Activated B cell treated with CpG ODN at 0.5 μM for 24 hours (primary cell): ENCODE results near the gene RFESD. TPM values are rescaled to one million over a fixed set of nuclear protein-coding genes. Genes with fewer than 3 reads are reported as not detected.
"Not testable (repeated sequence)": the region's sequence is repeated elsewhere in the genome, so short reads cannot be mapped to it uniquely, and the experiment has no call there.

ENCODE experiments used
- ATAC-seq: fragments of 200-7000 bp; cut with Tn5 transposase; one replicate; pipeline ENCODE4 v1.10.0; 2021; ENCODE audit warnings: low read depth, mild to moderate bottlenecking, moderate library complexity
- CTCF ChIA-PET: fragments of 350-600 bp; sonication (Branson Sonifier 250); formaldehyde crosslinking; loops from one replicate; lab custom pipeline; 2021; ENCODE audit warnings: antibody characterized with exemption; lab: Charles Lee
- POLR2A ChIA-PET: fragments of 350-600 bp; sonication (Branson Sonifier 250); formaldehyde crosslinking; loops from one replicate; lab custom pipeline; 2021; ENCODE audit warnings: antibody characterized with exemption; lab: Charles Lee
- DNase-seq: peaks from one replicate; pipeline ENCODE4 v3.0.0; 2022
- H3K27ac Mint-ChIP-seq: one replicate; pipeline ENCODE4 v1.8.0; 2020; ENCODE audit warnings: mixed read lengths
- H3K27me3 Mint-ChIP-seq: one replicate; pipeline ENCODE4 v1.8.0; 2021; ENCODE audit warnings: mixed read lengths
- H3K36me3 Mint-ChIP-seq: one replicate; pipeline ENCODE4 v1.8.0; 2021; ENCODE audit warnings: low read depth, mixed read lengths
- H3K4me1 Mint-ChIP-seq: one replicate; pipeline ENCODE4 v1.8.0; 2021; ENCODE audit warnings: mixed read lengths
- H3K4me3 Mint-ChIP-seq: one replicate; pipeline ENCODE4 v1.8.0; 2020; ENCODE audit warnings: mild to moderate bottlenecking, mixed read lengths
- H3K9me3 Mint-ChIP-seq: one replicate; pipeline ENCODE4 v1.8.0; 2020; ENCODE audit warnings: mixed read lengths
- intact Hi-C: fragments of 100-400 bp; cut with micrococcal nuclease; formaldehyde crosslinking; loops from one replicate; pipeline ENCODE4 v1.15.1; 2024
- total RNA-seq: library from RNA; stranded (reverse); gene quantifications from 2 replicates; pipeline ENCODE4 v1.2.3, GENCODE V29; 2022
- TF ChIP-seq, protein P1 (sequence below): fragments of 200-600 bp; IDR thresholded peaks from one replicate; pipeline ENCODE4 v1.8.0; 2022; ENCODE audit warnings: antibody characterized with exemption, mild to moderate bottlenecking

Gene RFESD
- total RNA-seq, 1 donor from 2014 or later, result 1.8 TPM

GRCh38 chr5:95638632-95639031 is 7.9 kb upstream of the RFESD start:
- Mint-ChIP-seq H3K27me3 (peaks cover 1% of the 10 kb centered on the region), H3K4me3 (no peak overlapping the region), H3K27ac (no peak overlapping the region), H3K4me1 (no peaks in the 10 kb centered on the region), H3K9me3 (peaks cover under 1% of the 10 kb centered on the region), H3K36me3 (no peaks in the 10 kb centered on the region)
- intact Hi-C loops, result no loop called here
- CTCF ChIA-PET, result no interaction called here
- no peak for DNase-seq
- POLR2A ChIA-PET, result interaction anchor here (0.7 kb wide), 1 partner anchor 243 kb away, joined by 3 read pairs; no protein-coding TSS in a partner anchor
- TF ChIP-seq, protein P1, sequence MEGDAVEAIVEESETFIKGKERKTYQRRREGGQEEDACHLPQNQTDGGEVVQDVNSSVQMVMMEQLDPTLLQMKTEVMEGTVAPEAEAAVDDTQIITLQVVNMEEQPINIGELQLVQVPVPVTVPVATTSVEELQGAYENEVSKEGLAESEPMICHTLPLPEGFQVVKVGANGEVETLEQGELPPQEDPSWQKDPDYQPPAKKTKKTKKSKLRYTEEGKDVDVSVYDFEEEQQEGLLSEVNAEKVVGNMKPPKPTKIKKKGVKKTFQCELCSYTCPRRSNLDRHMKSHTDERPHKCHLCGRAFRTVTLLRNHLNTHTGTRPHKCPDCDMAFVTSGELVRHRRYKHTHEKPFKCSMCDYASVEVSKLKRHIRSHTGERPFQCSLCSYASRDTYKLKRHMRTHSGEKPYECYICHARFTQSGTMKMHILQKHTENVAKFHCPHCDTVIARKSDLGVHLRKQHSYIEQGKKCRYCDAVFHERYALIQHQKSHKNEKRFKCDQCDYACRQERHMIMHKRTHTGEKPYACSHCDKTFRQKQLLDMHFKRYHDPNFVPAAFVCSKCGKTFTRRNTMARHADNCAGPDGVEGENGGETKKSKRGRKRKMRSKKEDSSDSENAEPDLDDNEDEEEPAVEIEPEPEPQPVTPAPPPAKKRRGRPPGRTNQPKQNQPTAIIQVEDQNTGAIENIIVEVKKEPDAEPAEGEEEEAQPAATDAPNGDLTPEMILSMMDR, result no peak
- ATAC-seq, result no peak

DNA sequence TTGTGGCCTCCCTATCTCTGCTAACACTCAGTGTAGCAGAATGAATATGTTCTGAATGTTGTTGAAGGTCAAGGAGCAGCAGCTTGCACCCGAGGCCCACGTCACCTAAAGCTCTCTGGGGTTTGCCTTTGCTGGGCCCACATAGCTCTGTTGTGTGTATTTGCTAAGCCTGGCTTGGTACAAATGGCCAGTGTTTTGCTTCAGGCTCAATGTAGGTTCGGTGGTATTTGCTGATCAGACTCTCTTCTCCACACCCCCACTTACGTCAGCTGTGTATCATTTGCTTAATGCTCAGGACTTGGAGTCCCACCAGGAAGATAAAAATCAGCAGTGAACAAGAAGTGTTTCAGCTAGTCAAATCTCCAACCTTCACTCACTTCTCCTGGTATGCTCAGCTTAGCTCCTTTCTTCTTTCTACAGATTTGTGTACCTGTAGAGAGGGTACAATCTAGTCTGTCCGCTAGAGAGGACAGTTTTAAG is 4.8 kb upstream of the RFESD start:
- POLR2A ChIA-PET, result no interaction called here
- no peaks in the 10 kb centered on the region for H3K36me3 Mint-ChIP-seq
- ATAC-seq (no peak), DNase-seq (no peak)
- CTCF ChIA-PET, result interaction anchor here (1.1 to 5.6 kb wide), 4 partner anchors 10 to 207 kb away, joined by 3 to 69 read pairs (median 5); no protein-coding TSS in a partner anchor
- TF ChIP-seq, protein P1, result no peak
- H3K4me1 Mint-ChIP-seq, result peaks cover 18% of the 10 kb centered on the region
- no peak overlapping the region for H3K27ac Mint-ChIP-seq
- H3K4me3 Mint-ChIP-seq, result no peak overlapping the region
- intact Hi-C loops, result no loop called here
- H3K27me3 Mint-ChIP-seq, result no peaks in the 10 kb centered on the region
- no peaks in the 10 kb centered on the region for H3K9me3 Mint-ChIP-seq

- ChIA-PET CTCF (interaction anchor here (1.0 to 5.6 kb wide), 9 partner anchors 12 to 227 kb away, joined by 3 to 69 read pairs (median 4); no protein-coding TSS in a partner anchor), POLR2A (no interaction called here)
- TF ChIP-seq, protein P1, result no peak
- Mint-ChIP-seq H3K36me3 (no peaks in the 10 kb centered on the region), H3K27me3 (no peaks in the 10 kb centered on the region), H3K4me1 (peaks cover 26% of the 10 kb centered on the region), H3K27ac (no peak overlapping the region), H3K9me3 (no peaks in the 10 kb centered on the region), H3K4me3 (no peak overlapping the region)
- no peak for ATAC-seq
- intact Hi-C loops, result no loop called here
- no peak for DNase-seq
These were observed 3.4 kb upstream of the RFESD start for GRCh38 chr5:95643152-95643551.

DNA sequence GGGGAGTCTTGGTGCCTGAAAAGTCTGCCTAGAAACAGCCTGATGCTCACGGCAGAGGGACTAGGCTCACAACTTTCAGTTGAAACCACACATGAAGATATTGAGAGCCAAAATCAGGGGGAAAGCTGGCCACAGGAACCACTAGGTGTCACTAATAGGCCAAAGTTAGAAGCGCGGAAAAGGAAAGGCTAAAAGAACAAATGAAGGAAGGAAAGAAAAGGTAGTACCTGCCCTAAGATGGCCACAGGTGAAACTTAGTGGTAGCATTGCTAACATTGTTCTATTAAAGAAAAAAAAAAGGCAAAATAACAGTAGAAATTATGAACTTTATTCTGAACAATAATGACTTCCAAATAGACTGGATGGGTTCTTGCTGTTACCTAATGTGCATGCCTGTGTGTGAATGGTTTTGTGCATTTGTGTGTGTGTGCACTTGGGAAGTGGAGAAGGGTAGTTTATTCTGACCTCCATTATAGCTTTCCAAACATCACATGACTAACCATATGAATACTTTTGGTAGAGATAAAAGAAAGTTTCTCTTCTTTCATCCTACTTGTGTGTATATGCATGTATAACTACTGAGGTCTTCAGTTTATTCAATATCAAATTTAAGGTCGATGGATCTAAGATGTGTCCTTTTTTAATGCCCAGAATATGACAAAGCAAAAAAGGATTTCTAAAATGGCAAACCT is 2.1 kb upstream of the RFESD start:
- ATAC-seq, result no peak
- no peak overlapping the region for H3K4me3 Mint-ChIP-seq

DNA sequence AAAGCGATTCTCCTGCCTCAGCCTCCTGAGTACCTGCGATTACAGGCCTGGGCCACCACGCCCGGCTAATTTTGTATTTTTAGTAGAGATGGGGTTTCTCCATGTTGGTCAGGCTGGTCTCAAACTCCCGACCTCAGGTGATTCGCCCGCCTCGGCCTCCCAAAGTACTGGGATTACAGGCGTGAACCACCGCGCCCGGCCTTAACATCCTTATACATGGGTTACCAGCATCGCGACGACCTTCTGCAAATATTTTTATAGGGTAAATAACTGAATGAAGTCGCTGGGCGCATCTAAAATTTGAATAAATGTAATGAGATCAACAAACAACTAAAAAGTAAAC is 380 bp upstream of the RFESD start:
- Mint-ChIP-seq H3K27ac (peak overlapping the region; percentile 87), H3K4me3 (peak overlapping the region; percentile 86), H3K4me1 (peaks cover 26% of the 10 kb centered on the region)
- CTCF ChIA-PET, result interaction anchor here (1.0 to 5.6 kb wide), 6 partner anchors 18 to 197 kb away, joined by 3 to 69 read pairs (median 6); no protein-coding TSS in a partner anchor
- intact Hi-C loops, result loop anchor here (1.0 to 2.0 kb wide), 10 partner anchors 14 to 1537 kb away; partner anchors contain the start of genes ELL2, GPR150, RHOBTB3 and RIOK2
- DNase-seq, H3K36me3 Mint-ChIP-seq, ATAC-seq, H3K27me3 Mint-ChIP-seq, H3K9me3 Mint-ChIP-seq: not testable (repeated sequence)
- POLR2A ChIA-PET, result interaction anchor here (0.8 to 2.5 kb wide), 17 partner anchors 13 to 1016 kb away, joined by 3 to 20 read pairs (median 7); partner anchors contain the start of genes ARSK, CAST, ELL2 and GLRX

More for the DNA sequence above, 2.1 kb upstream of the RFESD start:
- Mint-ChIP-seq H3K36me3 (no peaks in the 10 kb centered on the region), H3K9me3 (no peaks in the 10 kb centered on the region), H3K27ac (peak overlapping the region; percentile 43), H3K4me1 (peaks cover 26% of the 10 kb centered on the region), H3K27me3 (no peaks in the 10 kb centered on the region)
- intact Hi-C loops, result loop anchor here (1.0 kb wide), 6 partner anchors 20 to 957 kb away; no protein-coding TSS in a partner anchor
- TF ChIP-seq, protein P1, result peak; percentile 17
- CTCF ChIA-PET, result interaction anchor here (0.6 to 5.6 kb wide), 14 partner anchors 9 to 957 kb away, joined by 3 to 69 read pairs (median 4); no protein-coding TSS in a partner anchor
- POLR2A ChIA-PET, result interaction anchor here (0.7 kb wide), 1 partner anchor 137 kb away, joined by 5 read pairs; no protein-coding TSS in a partner anchor
- no peak for DNase-seq
